HG02623 (cell line): ENCODE measurements around the gene MLYCD.

Source experiments
- ATAC-seq: cut with Tn5 transposase; IDR thresholded peaks from one replicate; pipeline ENCODE4 v1.9.1; 2021; ENCODE audit warnings: moderate library complexity; ENCODE audit not compliant: unreplicated experiment

MLYCD gene

GRCh38 chr16:83968306-83968851 is 69.5 kb downstream of the MLYCD start:
- no peak for ATAC-seq

- no peak for ATAC-seq
Measured at GRCh38 chr16:83968891-83969649, 70.2 kb downstream of the MLYCD start.

GRCh38 chr16:83969771-83970429 is 71.0 kb downstream of the MLYCD start:
- ATAC-seq = no peak

GRCh38 chr16:83970430-83970815 is 71.5 kb downstream of the MLYCD start:
- no peak for ATAC-seq

- no peak for ATAC-seq
Measured at GRCh38 chr16:83971165-83972130, 72.5 kb downstream of the MLYCD start.

- ATAC-seq = no peak
Measured at GRCh38 chr16:83972256-83973008, 73.5 kb downstream of the MLYCD start.

GRCh38 chr16:83973077-83973476 is 74.2 kb downstream of the MLYCD start:
- ATAC-seq = no peak

GRCh38 chr16:83973581-83974385 is 74.9 kb downstream of the MLYCD start:
- ATAC-seq = no peak

GRCh38 chr16:83974475-83974874 is 75.6 kb downstream of the MLYCD start:
- no peak for ATAC-seq

- ATAC-seq = no peak
Measured at GRCh38 chr16:83975590-83976260, 76.8 kb downstream of the MLYCD start.
